Endothelial cell of umbilical vein (primary cell): ENCODE measurements around the gene ADCY5. TPM values are rescaled to one million over a fixed set of nuclear protein-coding genes. Genes with fewer than 3 reads are reported as not detected.

Experiments
- BruUV-seq: library from RNA; stranded (reverse); fragments of 400-500 nt; replicated peaks from 2 replicates; lab custom pipeline; 2021; lab: Mats Ljungman, UMichigan
- CTCF ChIA-PET: fragments of 300-600, 350-600 bp; sonication (Branson Sonifier 250); formaldehyde crosslinking; loops from one replicate; lab custom pipeline; 2021; ENCODE audit warnings: antibody characterized with exemption, inconsistent platforms; lab: Charles Lee
- POLR2A ChIA-PET: fragments of 300-600, 350-600 bp; sonication (Branson Sonifier 250); formaldehyde crosslinking; loops from one replicate; lab custom pipeline; 2021; ENCODE audit warnings: antibody characterized with exemption, inconsistent platforms; lab: Charles Lee
- DNase-seq: peaks from one replicate; pipeline ENCODE4 v3.0.0-alpha.2; 2011; ENCODE audit warnings: low read depth, low spot score
- FAIRE-seq: peaks from 2 replicates; lab custom pipeline; 2011; peaks lifted over from hg19 to GRCh38; lab: Jason Lieb, UNC
- H2AFZ ChIP-seq: 2 replicates; pipeline ENCODE4 v1.6.0; 2012; ENCODE audit warnings: low read depth, low read length, control low read depth, inconsistent platforms
- H3K27ac ChIP-seq: 2 replicates; pipeline ENCODE4 v1.5.1; 2011; ENCODE audit warnings: low read depth, mild to moderate bottlenecking, control low read depth, low read length, moderate library complexity; ENCODE audit not compliant: insufficient read depth
- H3K27me3 ChIP-seq, 2 experiments: 2 replicates each; pipeline versions ENCODE4 v1.6.0 to v1.6.1; 2011; ENCODE audit warnings: low read length in 2 of 2, mixed read lengths in 1 of 2; ENCODE audit not compliant: control insufficient read depth in 2 of 2, insufficient read depth in 2 of 2
- H3K36me3 ChIP-seq, 2 experiments: 2 replicates in 1 of 2; 3 replicates in 1 of 2; pipeline ENCODE4 v1.5.1; 2011; ENCODE audit warnings: low read length in 2 of 2, mild to moderate bottlenecking in 1 of 2, moderate library complexity in 1 of 2; ENCODE audit not compliant: control insufficient read depth in 2 of 2, insufficient read depth in 2 of 2; ENCODE audit errors: extremely low read depth in 1 of 2
- H3K4me1 ChIP-seq: 3 replicates; pipeline ENCODE4 v1.5.1; 2011; ENCODE audit warnings: mild to moderate bottlenecking, low read length; ENCODE audit not compliant: control insufficient read depth, insufficient read depth; ENCODE audit errors: extremely low read depth
- H3K4me2 ChIP-seq: 2 replicates; pipeline ENCODE4 v1.6.1; 2011; ENCODE audit warnings: low read length, control low read depth, mixed read lengths; ENCODE audit not compliant: insufficient read depth
- H3K4me3 ChIP-seq, 3 experiments: fragments of 200-600 bp in 1 of 3; sonication (generic), shearing (Covaris generic) in 1 of 3; replicated peaks in 1 of 3; 2 replicates each; pipeline ENCODE4 v1.5.1; 2011 to 2016; ENCODE audit warnings: control low read depth in 3 of 3, low read length in 3 of 3, mild to moderate bottlenecking in 2 of 3, inconsistent platforms in 1 of 3, low read depth in 1 of 3, moderate library complexity in 1 of 3; ENCODE audit not compliant: insufficient read depth in 1 of 3
- H3K79me2 ChIP-seq: 2 replicates; pipeline ENCODE4 v1.6.0; 2012; ENCODE audit warnings: low read length, inconsistent platforms; ENCODE audit not compliant: control insufficient read depth, insufficient read depth
- H3K9ac ChIP-seq: replicated peaks from 2 replicates; pipeline ENCODE3; 2011; ENCODE audit warnings: low read length, control low read depth; ENCODE audit not compliant: insufficient read depth; ENCODE audit errors: extremely low read depth
- H3K9me1 ChIP-seq: replicated peaks from 3 replicates; pipeline ENCODE4 v1.6.0; 2011; ENCODE audit warnings: mild to moderate bottlenecking, low read length; ENCODE audit not compliant: control insufficient read depth, insufficient read depth; ENCODE audit errors: extremely low read depth
- H3K9me3 ChIP-seq: replicated peaks from 2 replicates; pipeline ENCODE4 v1.5.1; 2012; ENCODE audit warnings: low read length, inconsistent platforms; ENCODE audit not compliant: control insufficient read depth, insufficient read depth
- H4K20me1 ChIP-seq: replicated peaks from 2 replicates; pipeline ENCODE3; 2011; ENCODE audit warnings: mild to moderate bottlenecking, low read length; ENCODE audit not compliant: control insufficient read depth, insufficient read depth; ENCODE audit errors: extremely low read depth
- CTCF ChIP-seq, 2 donors: IDR thresholded peaks; 1 replicate in 1 of 2; 2 replicates in 1 of 2; pipeline ENCODE4 v1.5.1; 2011; ENCODE audit warnings: low read length in 2 of 2, mild to moderate bottlenecking in 2 of 2, moderate library complexity in 2 of 2, control low read depth in 1 of 2, inconsistent platforms in 1 of 2, low read depth in 1 of 2; ENCODE audit not compliant: insufficient read depth in 1 of 2; ENCODE audit errors: extremely low read depth in 1 of 2
- EZH2 ChIP-seq: IDR thresholded peaks from 2 replicates; pipeline ENCODE4 v1.6.1; 2012; ENCODE audit warnings: borderline replicate concordance, low read depth, mild to moderate bottlenecking, moderate library complexity, low read length, inconsistent platforms; ENCODE audit not compliant: severe bottlenecking
- FOS ChIP-seq: IDR thresholded peaks from 2 replicates; pipeline ENCODE4 v1.6.1; 2011; ENCODE audit warnings: mild to moderate bottlenecking, low read length, moderate library complexity, borderline replicate concordance; ENCODE audit not compliant: insufficient read depth
- GATA2 ChIP-seq: IDR thresholded peaks from 2 replicates; pipeline ENCODE4 v1.7.0; 2011; ENCODE audit warnings: low read depth, mild to moderate bottlenecking, moderate library complexity, mixed read lengths, low read length; ENCODE audit not compliant: insufficient read length, insufficient read depth
- JUN ChIP-seq: IDR thresholded peaks from 2 replicates; pipeline ENCODE4 v1.6.1; 2011; ENCODE audit warnings: borderline replicate concordance, low read depth; ENCODE audit not compliant: insufficient read length, insufficient read depth
- MAX ChIP-seq: IDR thresholded peaks from 2 replicates; pipeline ENCODE4 v1.6.1; 2011; ENCODE audit not compliant: insufficient read depth, insufficient read length
- MYC ChIP-seq: IDR thresholded peaks from one replicate; pipeline ENCODE4 v1.6.1; 2011; ENCODE audit warnings: mild to moderate bottlenecking, low read depth, low read length
- POLR2A ChIP-seq: IDR thresholded peaks from 2 replicates; pipeline ENCODE4 v1.6.1; 2012; ENCODE audit warnings: low read depth, mild to moderate bottlenecking, control low read depth, low read length
- POLR2AphosphoS5 ChIP-seq: IDR thresholded peaks from 2 replicates; pipeline ENCODE4 v1.6.1; 2012; ENCODE audit warnings: low read depth, mild to moderate bottlenecking, control low read depth, low read length, moderate library complexity; ENCODE audit not compliant: insufficient read depth
- dilution Hi-C: fragments of 300-500 bp; cut with MboI; formaldehyde crosslinking; loops from one replicate; pipeline ENCODE4 v1.15.0; 2019; ENCODE audit warnings: low sequenced_read_pairs; ENCODE audit not compliant: extremely low pct_ligation_motif_present
- intact Hi-C: fragments of 100-400 bp; cut with micrococcal nuclease; formaldehyde crosslinking; loops from one replicate; pipeline ENCODE4 v1.10.0; 2022
- polyA plus RNA-seq, 4 experiments: library from polyadenylated mRNA; depleted of rRNA in 3 of 4; stranded (reverse) in 3 of 4; unstranded in 1 of 4; fragments of >200 nt; gene quantifications; 2 replicates each; pipeline versions ENCODE4 v1.2.1 to v1.2.3, GENCODE V29; 2011 to 2012; ENCODE audit warnings: missing spikeins in 1 of 4
- total RNA-seq: library from RNA; stranded (reverse); gene quantifications from 2 replicates; pipeline ENCODE4 v1.2.3, GENCODE V29; 2021

Gene ADCY5
- total and polyA plus RNA-seq, 2 donors (not counting 3 experiments of a cell fraction or from before 2014, with no cell fraction given): 0.01 TPM; not detected in 1

GRCh38 chr3:123343296-123344174 lies 105.4 kb downstream of the ADCY5 start:
- ChIA-PET CTCF (interaction anchor here (0.6 to 2.2 kb wide), 4 partner anchors 14 to 209 kb away, joined by 3 to 8 read pairs (median 4); no protein-coding TSS in a partner anchor), POLR2A (interaction anchor here (0.6 kb wide), 1 partner anchor 524 kb away, joined by 8 read pairs; no protein-coding TSS in a partner anchor)
- no peaks in the 10 kb centered on the region for H3K27me3 ChIP-seq
- DNase-seq (no peak), FAIRE-seq (no peak)
- TF ChIP-seq GATA2: no peak
- TF ChIP-seq POLR2A: no peak
- no peak for TF ChIP-seq CTCF (IDR thresholded peaks at IDR 0.05; ENCODE audit: extremely low read depth in 1 of 2, insufficient read depth in 1 of 2, low read depth in 1 of 2, low read length in 2 of 2)
- TF ChIP-seq MAX: no peak
- TF ChIP-seq POLR2AphosphoS5: no peak
- no peak for TF ChIP-seq FOS
- TF ChIP-seq JUN: no peak
- no peak for TF ChIP-seq EZH2
- TF ChIP-seq MYC: no peak
- no peaks in the 10 kb centered on the region for H3K9me1 ChIP-seq
- H3K4me3 ChIP-seq: no peak overlapping the region
- H4K20me1 ChIP-seq: no peaks in the 10 kb centered on the region
- no peaks in the 10 kb centered on the region for H3K9me3 ChIP-seq
- no TSS peak for BruUV-seq
- no peaks in the 10 kb centered on the region for H3K79me2 ChIP-seq
- H3K27ac ChIP-seq: no peak overlapping the region
- no peak overlapping the region for H3K9ac ChIP-seq
- no peak overlapping the region for H3K4me2 ChIP-seq
- no peaks in the 10 kb centered on the region for H3K4me1 ChIP-seq
- no peaks in the 10 kb centered on the region for H3K36me3 ChIP-seq
- intact Hi-C loops (no loop called here), dilution Hi-C loops (no loop called here)
- H2AFZ ChIP-seq: no peak overlapping the region
